Cerebellar cortex (tissue), 1 donor: Measurements from ENCODE around the gene CEMIP2.

Experiments used
- DNase-seq: peaks from one replicate; pipeline ENCODE4 v3.0.0-alpha.2; 2015; ENCODE audit warnings: low spot score

CEMIP2 gene

GRCh38 chr9:71769175-71770161 lies 1.2 kb upstream of the CEMIP2 start:
- peak; percentile 78 for DNase-seq

- peak; percentile 27 for DNase-seq
These were observed 464 bp downstream of the CEMIP2 start for GRCh38 chr9:71767776-71768321.

- DNase-seq, result peak; percentile 43
These were observed 1.0 kb downstream of the CEMIP2 start for GRCh38 chr9:71767163-71767775.

- DNase-seq, result peak; percentile 39
These were observed 1.6 kb downstream of the CEMIP2 start for GRCh38 chr9:71766663-71767062.

- DNase-seq, result no peak
These were observed 2.6 kb downstream of the CEMIP2 start for GRCh38 chr9:71765693-71766092.

GRCh38 chr9:71764891-71765290 lies 3.4 kb downstream of the CEMIP2 start:
- DNase-seq, result no peak

- no peak for DNase-seq
These were observed 3.9 kb downstream of the CEMIP2 start for GRCh38 chr9:71764463-71764862.

- DNase-seq, result no peak
These were observed 4.5 kb downstream of the CEMIP2 start for GRCh38 chr9:71763832-71764231.

GRCh38 chr9:71762900-71763653 lies 5.2 kb downstream of the CEMIP2 start:
- no peak for DNase-seq

GRCh38 chr9:71761938-71762353 lies 6.4 kb downstream of the CEMIP2 start:
- DNase-seq, result no peak

- DNase-seq, result no peak
These were observed 7.4 kb downstream of the CEMIP2 start for GRCh38 chr9:71760901-71761300.

- peak; percentile 38 for DNase-seq
These were observed 9.5 kb downstream of the CEMIP2 start for GRCh38 chr9:71758785-71759184.

DNA sequence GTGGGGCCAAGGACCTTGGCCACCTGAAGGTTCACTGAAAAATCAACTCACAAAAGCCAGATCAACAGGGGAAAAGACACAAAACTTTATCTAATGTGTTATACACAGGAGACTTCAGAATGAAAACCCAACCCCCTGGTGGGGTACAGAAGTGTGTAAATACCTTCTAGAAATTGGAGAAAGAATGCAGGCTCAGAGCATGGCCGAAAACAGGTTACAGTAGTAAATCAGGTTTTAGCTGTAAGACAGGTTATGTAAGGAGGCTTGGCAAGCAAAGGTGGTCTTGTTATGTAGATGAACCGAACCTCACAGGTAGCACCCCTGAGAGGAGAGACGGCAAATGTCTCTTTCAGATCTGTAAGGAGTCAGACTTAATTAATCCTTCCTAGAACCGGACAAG lies 10.0 kb downstream of the CEMIP2 start:
- DNase-seq, result peak; percentile 28

- DNase-seq, result no peak
These were observed 11.6 kb downstream of the CEMIP2 start for GRCh38 chr9:71756753-71757152.

- DNase-seq, result no peak
These were observed 12.4 kb downstream of the CEMIP2 start for GRCh38 chr9:71755869-71756268.

DNA sequence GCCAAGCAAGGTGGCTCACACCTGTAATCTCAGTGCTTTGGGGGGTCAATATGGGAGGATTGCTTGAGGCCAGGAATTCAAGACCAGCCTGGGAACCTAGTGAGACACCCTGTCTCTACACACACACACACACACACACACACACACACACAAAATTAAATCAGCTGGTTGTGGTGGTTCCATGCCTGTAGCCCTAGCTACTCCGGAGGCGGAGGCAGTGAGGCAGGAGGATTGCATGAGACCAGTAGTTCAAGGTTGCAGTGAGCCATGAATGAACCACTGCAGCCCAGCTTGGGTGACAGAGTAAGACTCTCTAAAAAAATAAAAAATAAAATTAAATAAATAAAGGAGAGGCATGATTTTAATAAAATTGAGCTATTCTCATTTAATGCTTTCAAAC lies 13.1 kb downstream of the CEMIP2 start:
- no peak for DNase-seq

- DNase-seq, result no peak
These were observed 14.2 kb downstream of the CEMIP2 start for GRCh38 chr9:71754151-71754550.

GRCh38 chr9:71752928-71753327 lies 15.4 kb downstream of the CEMIP2 start:
- no peak for DNase-seq

- DNase-seq, result no peak
These were observed 16.0 kb downstream of the CEMIP2 start for GRCh38 chr9:71752352-71752751.

DNA sequence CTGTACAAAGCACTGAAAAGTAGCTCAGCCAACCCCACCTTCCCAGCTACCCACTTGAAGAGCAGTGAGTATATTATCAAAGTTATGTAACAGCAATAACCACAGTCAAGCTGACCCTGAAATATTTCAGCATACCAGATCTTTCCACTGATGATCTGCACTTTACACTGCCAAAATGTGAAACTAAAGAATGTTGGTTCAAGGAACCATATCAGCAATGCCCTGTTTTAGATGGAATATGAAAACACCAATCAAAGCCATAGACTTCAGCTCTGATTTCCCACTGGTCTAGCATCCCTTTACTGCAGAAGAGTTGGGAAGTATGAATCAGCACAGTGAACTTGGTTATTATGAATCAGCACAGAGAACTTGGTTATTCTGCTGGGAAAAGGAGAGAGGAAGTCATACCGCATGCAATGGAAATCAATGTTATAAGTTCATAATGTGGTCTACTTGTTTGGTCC lies 20.0 kb downstream of the CEMIP2 start:
- no peak for DNase-seq

DNA sequence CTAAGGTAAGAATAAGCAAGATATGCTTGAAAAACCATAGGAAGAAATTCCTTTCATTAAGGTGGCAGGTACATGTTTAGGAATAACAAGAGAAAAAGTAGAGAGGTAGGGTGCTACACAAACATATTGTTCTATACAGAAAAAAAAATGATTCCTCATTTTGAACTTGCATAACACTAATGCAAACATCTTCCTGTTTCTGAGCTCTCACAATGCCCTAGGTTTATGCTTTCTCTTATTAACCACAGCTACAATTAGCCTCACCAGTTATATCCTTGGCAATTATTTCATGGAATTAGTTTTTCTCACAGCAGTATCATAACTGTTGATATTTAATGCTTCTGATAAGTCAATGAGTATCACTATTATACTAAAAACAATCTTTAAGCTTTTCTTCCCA lies 20.7 kb downstream of the CEMIP2 start:
- no peak for DNase-seq

GRCh38 chr9:71746758-71747125 lies 21.6 kb downstream of the CEMIP2 start:
- no peak for DNase-seq
